HepG2 (cell line): ENCODE results near the gene TEX19. TPM values are rescaled to one million over a fixed set of nuclear protein-coding genes. Genes with fewer than 3 reads are reported as not detected.

Experiments
- ATAC-seq: fragments of 200-7000 bp; cut with Tn5 transposase; 3 replicates; pipeline ENCODE4 v1.9.1; 2020; ENCODE audit warnings: mild to moderate bottlenecking, moderate library complexity
- BruUV-seq: library from RNA; stranded (reverse); fragments of 400-500 nt; replicated peaks from 2 replicates; lab custom pipeline; 2021; lab: Mats Ljungman, UMichigan
- CTCF ChIA-PET: fragments of 300-600 bp; formaldehyde crosslinking; extraction: SDS; loops from one replicate; lab custom pipeline; 2021; ENCODE audit warnings: low total read pairs, inconsistent platforms, low intra/inter-chr PET ratio; lab: Yijun Ruan, JAX
- POLR2A ChIA-PET: fragments of 350-600 bp; sonication (Branson Sonifier 250); formaldehyde crosslinking; loops from one replicate; lab custom pipeline; 2020; ENCODE audit warnings: antibody characterized with exemption, inconsistent platforms; lab: Yijun Ruan, JAX
- DNase-seq: peaks from one replicate; pipeline ENCODE4 v3.0.0-alpha.2; 2015; ENCODE audit warnings: low spot score
- FAIRE-seq: peaks from 3 replicates; lab custom pipeline; 2011; peaks lifted over from hg19 to GRCh38; lab: Jason Lieb, UNC
- H2AFZ ChIP-seq: one replicate; pipeline ENCODE4 v1.6.1; 2011; ENCODE audit warnings: low read length, inconsistent platforms
- H3K27ac ChIP-seq: fragments of 300-600 bp; 3 replicates; pipeline ENCODE4 v1.8.0; 2011; ENCODE audit warnings: mixed run types, mild to moderate bottlenecking, mixed read lengths, low read length, inconsistent platforms; ENCODE audit not compliant: insufficient read depth; ENCODE audit errors: extremely low read length
- H3K27me3 ChIP-seq, 2 experiments: fragments of 200-600 bp in 1 of 2; 2 replicates in 1 of 2; 3 replicates in 1 of 2; pipeline versions ENCODE4 v1.6.0 to v1.8.0; 2011; ENCODE audit warnings: low read length in 2 of 2, mild to moderate bottlenecking in 2 of 2, moderate library complexity in 2 of 2, inconsistent platforms in 1 of 2; ENCODE audit not compliant: insufficient read depth in 2 of 2, control insufficient read depth in 1 of 2
- H3K36me3 ChIP-seq, 2 experiments: fragments of 200-600 bp in 1 of 2; replicated peaks in 1 of 2; 2 replicates in 1 of 2; 3 replicates in 1 of 2; pipeline versions ENCODE4 v1.5.1 to v1.8.0; 2011; ENCODE audit warnings: low read length in 2 of 2, inconsistent platforms in 1 of 2; ENCODE audit not compliant: insufficient read depth in 2 of 2, control insufficient read depth in 1 of 2
- H3K4me1 ChIP-seq: 2 replicates; pipeline ENCODE4 v1.5.1; 2012; ENCODE audit warnings: low read length, inconsistent platforms; ENCODE audit not compliant: insufficient read depth
- H3K4me2 ChIP-seq: 2 replicates; pipeline ENCODE4 v1.6.0; 2011; ENCODE audit warnings: low read depth, low read length, inconsistent platforms
- H3K4me3 ChIP-seq, 3 experiments: fragments of 200-600 bp in 1 of 3; sonication (generic), shearing (Covaris generic) in 1 of 3; replicated peaks in 1 of 3; 2 replicates each; pipeline ENCODE4 v1.5.1; 2011 to 2016; ENCODE audit warnings: low read length in 3 of 3, inconsistent platforms in 2 of 3, low read depth in 2 of 3, mild to moderate bottlenecking in 2 of 3, control low read depth in 1 of 3, mixed read lengths in 1 of 3; ENCODE audit not compliant: insufficient read depth in 1 of 3
- H3K79me2 ChIP-seq: one replicate; pipeline ENCODE4 v1.6.1; 2011; ENCODE audit warnings: low read length, inconsistent platforms; ENCODE audit not compliant: insufficient read depth
- H3K9ac ChIP-seq: 2 replicates; pipeline ENCODE4 v1.6.0; 2011; ENCODE audit warnings: mild to moderate bottlenecking, low read depth, low read length, inconsistent platforms; ENCODE audit not compliant: insufficient read depth
- H3K9me3 ChIP-seq: 2 replicates; pipeline ENCODE4 v1.5.1; 2012; ENCODE audit warnings: mild to moderate bottlenecking, low read length
- H4K20me1 ChIP-seq: 2 replicates; pipeline ENCODE4 v1.6.0; 2011; ENCODE audit warnings: inconsistent platforms, mild to moderate bottlenecking, low read length, moderate library complexity; ENCODE audit not compliant: insufficient read depth
- BORCS8-MEF2B ChIP-seq: sonication (generic); formaldehyde crosslinking; IDR thresholded peaks from 2 replicates; pipeline ENCODE4 v1.8.0; 2022; ENCODE audit warnings: mild to moderate bottlenecking, missing genetic modification reagents
- HOXA3 ChIP-seq: sonication (generic); formaldehyde crosslinking; IDR thresholded peaks from 2 replicates; pipeline ENCODE4 v1.5.0; 2020; ENCODE audit warnings: missing genetic modification reagents
- KAT2B ChIP-seq: fragments of 150-350 bp; IDR thresholded peaks from 2 replicates; pipeline ENCODE4 v1.6.1; 2014; ENCODE audit warnings: low read depth, low read length, borderline replicate concordance
- KDM5B ChIP-seq: sonication (generic); formaldehyde crosslinking; IDR thresholded peaks from 2 replicates; pipeline ENCODE4 v1.4.0; 2020; ENCODE audit warnings: missing genetic modification reagents, mild to moderate bottlenecking, borderline replicate concordance
- NFYC ChIP-seq: IDR thresholded peaks from 2 replicates; pipeline ENCODE4 v1.6.1; 2016; ENCODE audit warnings: missing genetic modification reagents, missing compliant biosample characterization
- NRL ChIP-seq: sonication (generic); formaldehyde crosslinking; IDR thresholded peaks from 2 replicates; pipeline ENCODE4 v1.5.0; 2020; ENCODE audit warnings: missing genetic modification reagents, mild to moderate bottlenecking, moderate library complexity, borderline replicate concordance
- RXRA ChIP-seq: sonication (generic); formaldehyde crosslinking; IDR thresholded peaks from 2 replicates; pipeline ENCODE4 v1.5.1; 2020; ENCODE audit warnings: missing genetic modification reagents
- ZBTB38 ChIP-seq: sonication (generic); formaldehyde crosslinking; IDR thresholded peaks from 2 replicates; pipeline ENCODE4 v1.5.1; 2020; ENCODE audit warnings: mild to moderate bottlenecking, missing genetic modification reagents
- ZNF552 ChIP-seq: sonication (generic); formaldehyde crosslinking; IDR thresholded peaks from 2 replicates; pipeline ENCODE4 v1.9.0; 2022; ENCODE audit warnings: missing genetic modification reagents, mild to moderate bottlenecking, borderline replicate concordance
- ZNF557 ChIP-seq: sonication (generic); formaldehyde crosslinking; IDR thresholded peaks from 2 replicates; pipeline ENCODE4 v1.4.0; 2020; ENCODE audit warnings: missing genetic modification reagents
- ZNF672 ChIP-seq: sonication (generic); formaldehyde crosslinking; IDR thresholded peaks from 2 replicates; pipeline ENCODE4 v1.8.1; 2022; ENCODE audit warnings: missing genetic modification reagents
- ZSCAN31 ChIP-seq: sonication (generic); formaldehyde crosslinking; IDR thresholded peaks from 2 replicates; pipeline ENCODE4 v1.5.0; 2020; ENCODE audit warnings: low read depth, mild to moderate bottlenecking, missing genetic modification reagents
- WGBS: methylation state at CpG from one replicate; pipeline ENCODE4 v1.1.6; 2017; ENCODE audit warnings: low lambda C conversion rate; 5-methylcytosine and 5-hydroxymethylcytosine counted together
- in situ Hi-C: cut with HindIII; loops from 2 replicates; pipeline ENCODE4 v1.10.0; 2017; ENCODE audit warnings: low pct_unique_long_range_greater_than_20kb; ENCODE audit not compliant: extremely low pct_ligation_motif_present
- intact Hi-C: fragments of 100-400 bp; cut with micrococcal nuclease; formaldehyde crosslinking; loops from one replicate; pipeline ENCODE4 v1.10.0; 2022; ENCODE audit not compliant: unreplicated experiment
- polyA plus RNA-seq, 8 experiments: library from polyadenylated mRNA; depleted of rRNA in 3 of 8; stranded (reverse) in 7 of 8; unstranded in 1 of 8; fragments of >200 nt; fragmentation: Illumina TruSeq in 4 of 8; extraction: Trizol in 4 of 8; gene quantifications; 2 replicates each; pipeline versions ENCODE4 v1.2.1 to v1.2.3, GENCODE V29; 2011 to 2016; ENCODE audit warnings: low read depth in 4 of 8, missing spikeins in 1 of 8, mixed read lengths in 1 of 8; ENCODE audit not compliant: insufficient read depth in 1 of 8
- total RNA-seq, 5 experiments: library from RNA; depleted of rRNA; stranded (reverse); fragments of >200 nt; fragmentation: Illumina TruSeq; extraction: Trizol; gene quantifications; 2 replicates each; pipeline ENCODE4 v1.2.3, GENCODE V29; 2016; ENCODE audit warnings: low read depth in 1 of 5
- TF ChIP-seq, protein P1 (sequence below): sonication (generic); formaldehyde crosslinking; IDR thresholded peaks from 2 replicates; pipeline ENCODE4 v1.5.1; 2020; ENCODE audit warnings: mild to moderate bottlenecking, missing genetic modification reagents, moderate library complexity
- TF ChIP-seq, protein P2 (sequence below): sonication (generic); formaldehyde crosslinking; IDR thresholded peaks from 2 replicates; pipeline ENCODE4 v1.5.0; 2020; ENCODE audit warnings: mild to moderate bottlenecking, missing genetic modification reagents, moderate library complexity
- TF ChIP-seq, protein P3 (sequence below): sonication (generic); formaldehyde crosslinking; IDR thresholded peaks from 2 replicates; pipeline ENCODE4 v1.4.0; 2020; ENCODE audit warnings: missing genetic modification reagents

Gene TEX19
- total and polyA plus RNA-seq, 2 of the 13 experiments (the other 11 are each of a cell fraction or from before 2014, with no cell fraction given) = 1.3 to 6.0 TPM

DNA sequence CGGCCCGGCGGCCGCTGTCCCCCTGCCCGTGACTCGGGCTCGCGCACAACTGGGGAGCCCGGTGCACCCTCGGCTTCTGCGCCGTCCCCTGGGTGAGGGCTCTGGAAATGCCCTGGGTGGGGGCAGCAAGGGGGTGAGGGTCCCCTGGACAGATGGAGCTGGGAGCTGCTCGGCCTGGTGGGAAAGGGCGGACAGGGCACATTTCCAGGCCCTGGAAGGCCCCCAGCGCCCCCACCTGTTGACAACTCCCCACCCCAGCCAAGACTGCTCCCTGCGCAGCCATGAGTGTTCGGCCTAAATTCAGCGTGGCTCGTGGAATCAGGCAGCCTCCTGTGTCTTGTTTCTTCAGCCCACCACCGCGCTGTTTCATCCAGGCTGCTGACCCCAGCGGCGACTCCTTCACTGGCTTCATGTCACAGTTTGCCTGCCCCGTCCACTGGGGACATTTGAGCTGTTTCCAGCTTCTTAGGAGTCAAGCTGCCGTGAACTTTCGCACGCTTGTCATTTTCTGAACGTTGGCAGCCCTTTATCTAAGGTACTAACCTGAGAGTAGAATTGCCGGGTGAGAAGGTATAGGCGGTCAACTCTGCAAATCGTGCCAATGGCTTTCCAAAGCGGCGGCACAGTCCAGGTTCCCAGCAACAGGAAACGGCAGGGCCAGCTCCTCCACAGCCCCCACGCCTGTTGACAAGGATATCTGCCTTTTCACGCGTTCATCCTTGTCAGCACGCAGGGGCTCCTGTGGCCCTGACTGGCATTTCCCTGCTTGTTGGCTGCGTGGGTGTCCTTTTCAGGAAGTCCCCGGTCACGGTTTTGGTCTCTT, 13.4 kb downstream of the TEX19 start:
- intact Hi-C loops (no loop called here), in situ Hi-C loops (no loop called here)
- Histone ChIP-seq H3K9me3 (no peaks in the 10 kb centered on the region), H3K9ac (no peak overlapping the region), H3K27me3 (no peaks in the 10 kb centered on the region), H2AFZ (no peak overlapping the region), H3K4me3 (no peak overlapping the region), H3K4me2 (0 out of 2 replicates have a peak overlapping the region, but pooled peaks have one; percentile 1), H3K4me1 (peaks cover 71% of the 10 kb centered on the region), H4K20me1 (no peaks in the 10 kb centered on the region), H3K36me3 (no peaks in the 10 kb centered on the region), H3K27ac (no peak overlapping the region), H3K79me2 (no peaks in the 10 kb centered on the region)
- BruUV-seq = no TSS peak
- 68% methylated on average over 39 of the region's 41 CpGs for WGBS
- FAIRE-seq = no peak
- ChIA-PET CTCF (interaction anchor here (1.2 kb wide), 1 partner anchor 21 kb away, joined by 3 read pairs; no protein-coding TSS in a partner anchor), POLR2A (interaction anchor here (1.4 to 1.5 kb wide), 3 partner anchors 12 to 131 kb away, joined by 3 to 4 read pairs (median 3); no protein-coding TSS in a partner anchor)
- no peak for DNase-seq
- no peak for ATAC-seq
- TF ChIP-seq ZBTB38 (peak; percentile 42; the same call in 1 of the 2 replicates), NRL (CRISPR knock-in tag) (0 out of 2 replicates have a peak, but pooled peaks have one; percentile 18), KAT2B (no peak), ZNF672 (CRISPR knock-in tag) (no peak), ZSCAN31 (0 out of 2 replicates have a peak, but pooled peaks have one; percentile 39), ZNF557 (CRISPR knock-in tag) (no peak), ZNF552 (CRISPR knock-in tag) (peak; percentile 60; the same call in 1 of the 2 replicates), NFYC (CRISPR knock-in tag) (no peak), BORCS8-MEF2B (CRISPR knock-in tag) (peak; percentile 5; the same call in 1 of the 2 replicates), KDM5B (0 out of 2 replicates have a peak, but pooled peaks have one; percentile 11), HOXA3 (CRISPR knock-in tag) (peak; percentile 15; the same call in 1 of the 2 replicates), RXRA (0 out of 2 replicates have a peak, but pooled peaks have one; percentile 16)
- TF ChIP-seq, protein P1, sequence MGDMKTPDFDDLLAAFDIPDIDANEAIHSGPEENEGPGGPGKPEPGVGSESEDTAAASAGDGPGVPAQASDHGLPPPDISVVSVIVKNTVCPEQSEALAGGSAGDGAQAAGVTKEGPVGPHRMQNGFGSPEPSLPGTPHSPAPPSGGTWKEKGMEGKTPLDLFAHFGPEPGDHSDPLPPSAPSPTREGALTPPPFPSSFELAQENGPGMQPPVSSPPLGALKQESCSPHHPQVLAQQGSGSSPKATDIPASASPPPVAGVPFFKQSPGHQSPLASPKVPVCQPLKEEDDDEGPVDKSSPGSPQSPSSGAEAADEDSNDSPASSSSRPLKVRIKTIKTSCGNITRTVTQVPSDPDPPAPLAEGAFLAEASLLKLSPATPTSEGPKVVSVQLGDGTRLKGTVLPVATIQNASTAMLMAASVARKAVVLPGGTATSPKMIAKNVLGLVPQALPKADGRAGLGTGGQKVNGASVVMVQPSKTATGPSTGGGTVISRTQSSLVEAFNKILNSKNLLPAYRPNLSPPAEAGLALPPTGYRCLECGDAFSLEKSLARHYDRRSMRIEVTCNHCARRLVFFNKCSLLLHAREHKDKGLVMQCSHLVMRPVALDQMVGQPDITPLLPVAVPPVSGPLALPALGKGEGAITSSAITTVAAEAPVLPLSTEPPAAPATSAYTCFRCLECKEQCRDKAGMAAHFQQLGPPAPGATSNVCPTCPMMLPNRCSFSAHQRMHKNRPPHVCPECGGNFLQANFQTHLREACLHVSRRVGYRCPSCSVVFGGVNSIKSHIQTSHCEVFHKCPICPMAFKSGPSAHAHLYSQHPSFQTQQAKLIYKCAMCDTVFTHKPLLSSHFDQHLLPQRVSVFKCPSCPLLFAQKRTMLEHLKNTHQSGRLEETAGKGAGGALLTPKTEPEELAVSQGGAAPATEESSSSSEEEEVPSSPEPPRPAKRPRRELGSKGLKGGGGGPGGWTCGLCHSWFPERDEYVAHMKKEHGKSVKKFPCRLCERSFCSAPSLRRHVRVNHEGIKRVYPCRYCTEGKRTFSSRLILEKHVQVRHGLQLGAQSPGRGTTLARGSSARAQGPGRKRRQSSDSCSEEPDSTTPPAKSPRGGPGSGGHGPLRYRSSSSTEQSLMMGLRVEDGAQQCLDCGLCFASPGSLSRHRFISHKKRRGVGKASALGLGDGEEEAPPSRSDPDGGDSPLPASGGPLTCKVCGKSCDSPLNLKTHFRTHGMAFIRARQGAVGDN (CRISPR knock-in tag) = peak; percentile 36; the same call in 1 of the 2 replicates
- TF ChIP-seq, protein P2, sequence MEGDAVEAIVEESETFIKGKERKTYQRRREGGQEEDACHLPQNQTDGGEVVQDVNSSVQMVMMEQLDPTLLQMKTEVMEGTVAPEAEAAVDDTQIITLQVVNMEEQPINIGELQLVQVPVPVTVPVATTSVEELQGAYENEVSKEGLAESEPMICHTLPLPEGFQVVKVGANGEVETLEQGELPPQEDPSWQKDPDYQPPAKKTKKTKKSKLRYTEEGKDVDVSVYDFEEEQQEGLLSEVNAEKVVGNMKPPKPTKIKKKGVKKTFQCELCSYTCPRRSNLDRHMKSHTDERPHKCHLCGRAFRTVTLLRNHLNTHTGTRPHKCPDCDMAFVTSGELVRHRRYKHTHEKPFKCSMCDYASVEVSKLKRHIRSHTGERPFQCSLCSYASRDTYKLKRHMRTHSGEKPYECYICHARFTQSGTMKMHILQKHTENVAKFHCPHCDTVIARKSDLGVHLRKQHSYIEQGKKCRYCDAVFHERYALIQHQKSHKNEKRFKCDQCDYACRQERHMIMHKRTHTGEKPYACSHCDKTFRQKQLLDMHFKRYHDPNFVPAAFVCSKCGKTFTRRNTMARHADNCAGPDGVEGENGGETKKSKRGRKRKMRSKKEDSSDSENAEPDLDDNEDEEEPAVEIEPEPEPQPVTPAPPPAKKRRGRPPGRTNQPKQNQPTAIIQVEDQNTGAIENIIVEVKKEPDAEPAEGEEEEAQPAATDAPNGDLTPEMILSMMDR (CRISPR knock-in tag) = 0 out of 2 replicates have a peak, but pooled peaks have one; percentile 8
- TF ChIP-seq, protein P3, sequence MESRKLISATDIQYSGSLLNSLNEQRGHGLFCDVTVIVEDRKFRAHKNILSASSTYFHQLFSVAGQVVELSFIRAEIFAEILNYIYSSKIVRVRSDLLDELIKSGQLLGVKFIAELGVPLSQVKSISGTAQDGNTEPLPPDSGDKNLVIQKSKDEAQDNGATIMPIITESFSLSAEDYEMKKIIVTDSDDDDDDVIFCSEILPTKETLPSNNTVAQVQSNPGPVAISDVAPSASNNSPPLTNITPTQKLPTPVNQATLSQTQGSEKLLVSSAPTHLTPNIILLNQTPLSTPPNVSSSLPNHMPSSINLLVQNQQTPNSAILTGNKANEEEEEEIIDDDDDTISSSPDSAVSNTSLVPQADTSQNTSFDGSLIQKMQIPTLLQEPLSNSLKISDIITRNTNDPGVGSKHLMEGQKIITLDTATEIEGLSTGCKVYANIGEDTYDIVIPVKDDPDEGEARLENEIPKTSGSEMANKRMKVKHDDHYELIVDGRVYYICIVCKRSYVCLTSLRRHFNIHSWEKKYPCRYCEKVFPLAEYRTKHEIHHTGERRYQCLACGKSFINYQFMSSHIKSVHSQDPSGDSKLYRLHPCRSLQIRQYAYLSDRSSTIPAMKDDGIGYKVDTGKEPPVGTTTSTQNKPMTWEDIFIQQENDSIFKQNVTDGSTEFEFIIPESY (CRISPR knock-in tag) = peak; percentile 51; the same call in 1 of the 2 replicates
